NCI-H748 (cell line): Measurements from ENCODE around the gene DIP2C.

Experiments used
- DNase-seq: peaks from one replicate; lab custom pipeline; 2025; ENCODE audit not compliant: unreplicated experiment; lab: John Stamatoyannopoulos, UW

Gene DIP2C

DNA sequence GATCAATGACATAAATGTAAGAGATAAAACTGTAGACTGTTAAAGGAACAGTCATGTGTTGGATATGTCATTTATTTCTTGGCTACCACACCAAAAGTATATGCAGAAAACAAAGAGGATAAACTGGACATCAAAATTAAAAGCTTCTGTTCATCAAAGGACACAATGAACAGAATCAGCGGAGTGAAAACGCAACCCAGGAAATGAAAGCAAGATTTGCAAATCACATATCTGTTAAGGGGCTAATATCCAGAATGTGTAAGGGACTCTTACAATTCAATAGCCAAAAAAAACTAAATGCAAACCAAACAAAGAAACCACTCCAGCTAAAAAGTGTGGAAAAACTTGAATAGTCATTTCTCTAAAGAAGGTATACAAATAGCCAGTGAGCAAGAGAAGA is 390.0 kb downstream of the DIP2C start:
- no peak for DNase-seq

DNA sequence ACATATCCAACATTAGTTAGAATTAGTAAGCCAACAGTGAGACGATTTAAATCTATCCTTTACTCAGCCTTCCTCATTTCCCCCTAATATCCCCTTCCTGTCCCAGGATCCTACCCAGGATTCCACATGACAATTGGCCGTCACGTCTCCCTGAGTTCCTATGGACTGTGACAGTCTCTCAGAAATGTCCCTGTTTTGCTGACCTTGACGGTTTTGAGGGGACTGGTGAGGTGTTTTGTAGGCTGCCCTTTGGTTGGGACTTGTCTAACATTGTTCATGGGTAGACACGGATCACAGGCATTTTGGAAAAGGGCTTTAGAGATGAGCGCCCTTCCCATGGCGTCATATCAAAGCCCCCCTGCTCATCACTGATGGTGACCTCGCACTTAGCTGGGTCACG is 391.4 kb downstream of the DIP2C start:
- DNase-seq, result no peak

DNA sequence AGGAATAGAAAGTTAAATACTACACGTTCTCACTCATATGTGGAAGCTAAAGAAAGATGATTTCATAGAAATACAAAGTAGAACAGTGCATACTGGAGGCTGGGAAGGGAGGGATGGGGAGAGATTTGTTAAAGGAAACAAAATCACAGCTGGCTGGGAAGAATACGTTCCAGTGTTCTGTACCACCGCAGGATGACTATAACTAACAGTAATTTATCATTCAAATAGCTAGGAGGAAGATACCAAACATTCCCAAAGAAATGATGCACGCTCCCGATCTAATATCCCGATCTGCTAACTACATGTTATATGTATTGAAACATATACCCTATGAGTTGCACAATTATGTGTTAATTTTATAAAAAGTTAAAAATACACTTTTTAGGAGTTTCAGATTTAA is 391.9 kb downstream of the DIP2C start:
- DNase-seq, result no peak

- DNase-seq, result no peak
Measured at GRCh38 chr10:293636-294035, 395.8 kb downstream of the DIP2C start.

- no peak for DNase-seq
Measured at GRCh38 chr10:290026-290725, 399.3 kb downstream of the DIP2C start.

- DNase-seq, result no peak
Measured at GRCh38 chr10:289581-289980, 399.9 kb downstream of the DIP2C start.

DNA sequence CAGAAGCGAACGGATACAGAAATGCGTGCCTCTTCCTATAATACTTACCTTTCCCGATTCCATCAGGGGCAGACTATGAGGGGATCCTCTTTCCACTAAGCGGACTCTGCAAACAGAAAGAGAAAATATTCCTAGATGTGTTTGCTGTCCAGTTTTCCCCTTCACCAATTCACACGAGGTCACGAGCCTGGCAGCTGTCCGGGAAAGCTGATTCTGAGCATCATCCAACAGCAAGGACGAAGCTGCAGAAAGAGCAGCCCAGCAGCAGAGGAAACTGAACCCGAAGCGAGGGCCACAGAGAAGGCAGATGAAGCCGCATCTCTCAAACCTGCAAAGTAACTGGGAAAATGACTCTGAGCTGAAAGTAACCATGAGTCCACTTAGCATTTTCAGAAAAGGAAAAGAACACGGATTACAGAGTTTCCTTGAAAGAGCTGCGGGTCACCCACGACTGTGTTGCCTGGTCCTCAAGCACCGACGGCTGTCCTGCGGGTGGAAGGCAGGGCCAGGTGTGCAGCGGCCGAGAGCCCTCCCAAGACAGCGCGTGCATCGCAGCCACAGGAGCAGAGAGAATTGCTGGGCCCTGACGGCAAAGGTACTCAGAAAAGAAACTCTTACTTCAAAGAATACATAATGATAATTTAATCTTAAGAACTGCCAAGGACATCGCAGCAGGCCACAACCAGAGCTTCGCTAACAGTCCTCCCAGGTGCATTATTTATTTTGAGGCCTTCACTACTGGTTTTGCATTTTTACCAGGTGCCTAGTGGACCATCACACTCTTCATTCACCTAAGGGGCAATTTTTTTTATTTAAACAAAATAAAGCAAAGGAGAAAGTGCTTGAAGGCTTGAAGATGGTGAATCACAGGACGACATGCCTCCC is 400.9 kb downstream of the DIP2C start:
- no peak for DNase-seq

- DNase-seq, result no peak
Measured at GRCh38 chr10:287814-288213, 401.7 kb downstream of the DIP2C start.

GRCh38 chr10:287026-287709 is 402.3 kb downstream of the DIP2C start:
- no peak for DNase-seq

GRCh38 chr10:285216-285615 is 404.3 kb downstream of the DIP2C start:
- no peak for DNase-seq

DNA sequence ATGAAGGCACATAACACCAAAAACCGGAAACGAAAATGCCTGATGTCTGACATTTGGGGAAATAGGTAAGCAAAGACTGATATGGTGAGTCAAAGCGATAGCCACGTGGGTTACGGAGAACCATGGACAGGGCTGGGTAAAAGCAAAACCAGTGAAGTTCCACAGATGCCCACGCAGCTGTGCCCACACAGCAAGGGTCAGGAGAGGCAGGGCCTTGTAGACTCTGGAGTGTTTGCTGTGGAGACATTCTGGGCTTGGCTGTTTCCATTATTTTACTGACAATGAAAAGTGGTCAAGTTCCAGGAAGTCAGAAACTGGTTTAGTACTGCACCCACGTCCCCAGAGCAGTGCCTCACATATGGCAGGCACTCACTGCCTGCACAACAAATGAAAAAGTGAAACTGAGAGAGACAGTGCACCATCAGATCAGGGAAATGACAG is 405.5 kb downstream of the DIP2C start:
- DNase-seq, result no peak

DNA sequence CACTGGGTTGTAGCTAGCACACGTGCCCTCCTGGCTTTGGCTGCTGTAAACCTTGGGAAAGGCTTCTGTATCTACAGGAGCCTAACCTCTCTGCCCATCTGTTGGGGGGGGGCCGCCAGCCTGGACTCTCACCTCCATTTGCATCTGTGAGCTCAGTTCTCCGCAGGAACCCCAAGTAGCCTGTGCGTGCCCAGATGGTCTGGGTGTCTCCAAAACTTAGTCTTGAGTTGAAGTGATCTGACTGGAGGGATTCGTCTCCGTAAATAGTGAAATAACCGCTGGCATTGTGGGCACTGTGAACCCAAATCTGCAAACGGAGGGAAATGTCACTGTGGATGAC is 406.4 kb downstream of the DIP2C start:
- DNase-seq, result no peak

- DNase-seq, result no peak
Measured at GRCh38 chr10:282294-283139, 407.0 kb downstream of the DIP2C start.

- no peak for DNase-seq
Measured at GRCh38 chr10:279655-280054, 409.8 kb downstream of the DIP2C start.

DNA sequence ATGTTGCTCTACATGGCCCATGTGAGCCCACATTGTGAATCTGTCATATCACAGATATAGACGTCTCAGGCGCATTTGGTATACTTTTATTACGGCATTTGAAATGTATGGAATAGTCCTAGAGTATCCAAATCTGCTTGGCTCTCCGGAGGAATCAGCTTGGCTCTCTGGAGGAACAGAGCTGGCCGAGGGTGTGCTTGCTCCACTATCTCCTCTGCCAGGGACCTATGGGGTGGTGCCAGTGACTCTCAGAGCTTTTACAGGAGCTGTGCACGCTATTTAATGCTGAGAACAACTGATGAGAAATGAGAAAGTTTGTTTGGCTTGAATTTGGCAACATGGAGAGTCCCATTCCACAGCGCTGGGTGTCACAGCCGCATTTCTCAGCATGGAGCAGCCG is 410.2 kb downstream of the DIP2C start:
- DNase-seq, result no peak

GRCh38 chr10:278707-279106 is 410.8 kb downstream of the DIP2C start:
- no peak for DNase-seq

DNA sequence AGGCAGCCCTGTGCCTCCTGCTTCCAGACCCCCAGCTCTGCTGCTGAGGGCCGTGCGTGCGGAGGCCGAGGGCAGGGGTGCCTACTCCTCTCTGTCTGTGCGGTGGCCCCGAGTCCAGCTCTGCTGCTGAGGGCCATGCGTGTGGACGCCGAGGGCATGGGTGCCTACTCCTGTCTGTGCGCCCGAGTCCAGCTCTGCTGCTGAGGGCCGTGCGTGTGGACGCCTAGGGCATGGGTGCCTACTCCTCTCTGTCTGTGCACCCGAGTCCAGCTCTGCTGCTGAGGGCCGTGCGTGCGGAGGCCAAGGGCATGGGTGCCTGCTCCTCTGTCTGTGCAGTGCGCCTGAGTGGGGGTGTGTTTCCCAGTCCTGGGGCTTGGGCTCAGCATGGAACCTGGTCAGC is 411.5 kb downstream of the DIP2C start:
- DNase-seq, result no peak

DNA sequence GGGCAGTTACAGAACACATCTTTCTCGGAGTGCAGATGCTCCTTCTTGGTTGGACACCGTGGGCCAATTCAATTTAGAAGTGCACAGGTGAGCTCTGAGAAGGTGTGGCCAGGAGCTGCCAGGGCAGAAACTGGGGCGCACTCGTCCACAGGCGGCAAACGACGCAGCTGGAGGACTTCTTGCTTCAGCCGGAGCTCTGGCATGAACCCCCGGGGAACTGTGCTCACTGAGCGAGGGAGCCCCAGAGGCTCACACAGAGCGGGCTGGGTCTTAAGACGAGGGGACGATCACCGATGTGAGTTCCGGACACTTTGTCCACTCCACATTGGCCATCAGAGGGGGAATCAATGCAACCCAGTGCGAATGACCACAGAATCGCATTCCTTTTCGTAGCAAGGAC is 413.8 kb downstream of the DIP2C start:
- no peak for DNase-seq

- no peak for DNase-seq
Measured at GRCh38 chr10:274866-275265, 414.6 kb downstream of the DIP2C start.

DNA sequence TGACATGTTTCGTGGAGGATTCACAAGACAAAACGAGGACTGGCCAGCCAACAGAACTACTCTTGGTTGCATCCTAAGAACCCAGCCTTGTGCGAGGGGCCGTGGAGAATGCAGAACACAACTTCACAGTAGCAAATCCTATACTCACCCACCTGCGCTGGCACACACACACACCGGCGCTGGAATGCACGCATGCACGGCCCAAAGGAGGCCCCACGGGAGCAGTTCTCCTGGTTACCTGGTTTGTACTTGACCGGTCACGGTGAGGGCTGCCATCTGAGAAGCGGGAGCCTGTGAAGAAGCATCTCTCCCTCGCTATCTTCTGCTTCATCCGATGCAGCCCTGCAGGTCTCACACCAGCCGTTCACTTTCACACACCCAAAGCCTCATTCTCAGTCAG is 416.4 kb downstream of the DIP2C start:
- DNase-seq, result no peak

GRCh38 chr10:271722-272121 is 417.7 kb downstream of the DIP2C start:
- no peak for DNase-seq
